H1 (cell line): Measurements from ENCODE around the gene ZIC1.

Experiments
- EGR1 ChIP-seq: IDR thresholded peaks from 2 replicates; pipeline ENCODE4 v1.6.1; 2011; ENCODE audit warnings: low read depth, low read length, borderline replicate concordance
- EP300 ChIP-seq, 2 experiments: IDR thresholded peaks; 1 replicate in 1 of 2; 2 replicates in 1 of 2; pipeline ENCODE4 v1.6.1; 2011 to 2012; ENCODE audit warnings: low read depth in 2 of 2, low read length in 2 of 2, mild to moderate bottlenecking in 2 of 2, borderline replicate concordance in 1 of 2, inconsistent platforms in 1 of 2, moderate library complexity in 1 of 2
- KDM1A ChIP-seq: fragments of 200-600, 300-600 bp; sonication (generic); IDR thresholded peaks from 2 replicates; pipeline ENCODE4 v1.7.1; 2016; ENCODE audit warnings: mild to moderate bottlenecking, low read length, borderline replicate concordance
- POLR2A ChIP-seq, 2 experiments: IDR thresholded peaks; 1 replicate in 1 of 2; 2 replicates in 1 of 2; pipeline ENCODE4 v1.6.1; 2011; ENCODE audit warnings: low read depth in 2 of 2, low read length in 2 of 2, mild to moderate bottlenecking in 2 of 2; ENCODE audit errors: control extremely low read depth in 1 of 2
- POLR2AphosphoS5 ChIP-seq: IDR thresholded peaks from 2 replicates; pipeline ENCODE4 v1.6.1; 2011; ENCODE audit warnings: low read depth, low read length
- SIN3A ChIP-seq, 2 experiments: IDR thresholded peaks in 1 of 2; conservative IDR thresholded peaks in 1 of 2; 2 replicates each; pipeline ENCODE4 v1.6.1; 2011 to 2012; ENCODE audit warnings: low read length in 2 of 2, improper control_type of control experiment in 1 of 2, low read depth in 1 of 2, mild to moderate bottlenecking in 1 of 2
- SRF ChIP-seq: IDR thresholded peaks from 2 replicates; pipeline ENCODE4 v1.6.1; 2011; ENCODE audit warnings: mild to moderate bottlenecking, low read depth, low read length, moderate library complexity
- TAF1 ChIP-seq: IDR thresholded peaks from 2 replicates; pipeline ENCODE4 v1.6.1; 2011; ENCODE audit warnings: mild to moderate bottlenecking, low read depth, low read length
- TCF12 ChIP-seq: IDR thresholded peaks from 2 replicates; pipeline ENCODE4 v1.6.1; 2011; ENCODE audit warnings: low read depth, mild to moderate bottlenecking, low read length
- TF ChIP-seq, protein P1 (sequence below), 3 experiments: IDR thresholded peaks; 1 replicate in 2 of 3; 2 replicates in 1 of 3; pipeline versions ENCODE4 v1.5.1 to v1.6.1; 2011; ENCODE audit warnings: low read length in 3 of 3, mild to moderate bottlenecking in 3 of 3, inconsistent platforms in 2 of 3, low read depth in 1 of 3, moderate library complexity in 1 of 3; ENCODE audit not compliant: insufficient read depth in 1 of 3; ENCODE audit errors: control extremely low read depth in 1 of 3

DNA sequence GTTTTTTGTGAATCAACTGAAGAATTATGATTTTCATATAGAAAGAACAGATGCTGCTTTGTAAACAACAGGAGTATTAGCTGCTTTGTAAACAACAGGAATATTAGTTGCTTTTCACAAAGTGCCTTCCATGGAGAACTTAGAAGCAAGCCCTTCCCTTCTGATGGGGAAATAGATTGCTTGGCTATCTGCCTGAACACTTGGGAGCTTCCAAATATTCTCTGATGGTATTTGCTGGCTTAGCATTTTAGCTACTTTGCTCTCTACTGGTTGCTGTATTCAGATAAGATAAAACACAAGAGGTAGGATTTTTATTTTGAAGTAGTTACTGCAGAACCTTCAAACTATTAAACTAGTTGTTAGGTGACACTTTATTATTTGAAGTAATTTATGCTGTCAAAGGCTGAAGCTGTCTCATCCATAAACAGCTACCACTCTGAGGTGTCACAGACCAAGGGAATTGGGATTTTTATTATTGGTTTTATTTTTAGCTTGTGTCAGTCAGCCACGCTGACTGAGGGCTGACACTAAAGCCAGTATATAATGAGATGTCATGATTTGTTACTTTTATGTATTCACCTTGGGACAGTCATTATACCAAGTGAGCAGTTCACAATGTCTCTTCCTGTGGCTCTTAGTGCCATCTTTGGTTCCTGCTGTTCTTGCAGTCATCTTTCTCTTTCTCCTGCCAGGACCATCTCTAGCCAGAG is 50.0 kb downstream of the ZIC1 start:
- TF ChIP-seq, protein P1, sequence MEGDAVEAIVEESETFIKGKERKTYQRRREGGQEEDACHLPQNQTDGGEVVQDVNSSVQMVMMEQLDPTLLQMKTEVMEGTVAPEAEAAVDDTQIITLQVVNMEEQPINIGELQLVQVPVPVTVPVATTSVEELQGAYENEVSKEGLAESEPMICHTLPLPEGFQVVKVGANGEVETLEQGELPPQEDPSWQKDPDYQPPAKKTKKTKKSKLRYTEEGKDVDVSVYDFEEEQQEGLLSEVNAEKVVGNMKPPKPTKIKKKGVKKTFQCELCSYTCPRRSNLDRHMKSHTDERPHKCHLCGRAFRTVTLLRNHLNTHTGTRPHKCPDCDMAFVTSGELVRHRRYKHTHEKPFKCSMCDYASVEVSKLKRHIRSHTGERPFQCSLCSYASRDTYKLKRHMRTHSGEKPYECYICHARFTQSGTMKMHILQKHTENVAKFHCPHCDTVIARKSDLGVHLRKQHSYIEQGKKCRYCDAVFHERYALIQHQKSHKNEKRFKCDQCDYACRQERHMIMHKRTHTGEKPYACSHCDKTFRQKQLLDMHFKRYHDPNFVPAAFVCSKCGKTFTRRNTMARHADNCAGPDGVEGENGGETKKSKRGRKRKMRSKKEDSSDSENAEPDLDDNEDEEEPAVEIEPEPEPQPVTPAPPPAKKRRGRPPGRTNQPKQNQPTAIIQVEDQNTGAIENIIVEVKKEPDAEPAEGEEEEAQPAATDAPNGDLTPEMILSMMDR (IDR thresholded peaks at IDR 0.05; ENCODE audit: control extremely low read depth in 1 of 3, insufficient read depth in 1 of 3, low read depth in 1 of 3, low read length in 3 of 3), result no peak
- TF ChIP-seq POLR2AphosphoS5, result no peak
- no peak for TF ChIP-seq TAF1
- TF ChIP-seq SRF, result no peak
- no peak for TF ChIP-seq SIN3A (conservative IDR thresholded peaks at IDR 0.05 in 1 of 2, IDR thresholded peaks at IDR 0.05 in 1 of 2; ENCODE audit: low read depth in 1 of 2, low read length in 2 of 2)
- TF ChIP-seq EP300 (IDR thresholded peaks at IDR 0.05; ENCODE audit: borderline replicate concordance in 1 of 2, low read depth in 2 of 2, low read length in 2 of 2), result no peak
- TF ChIP-seq POLR2A (IDR thresholded peaks at IDR 0.05; ENCODE audit: control extremely low read depth in 1 of 2, low read depth in 2 of 2, low read length in 2 of 2), result no peak
- TF ChIP-seq EGR1, result no peak
- TF ChIP-seq KDM1A, result no peak
- no peak for TF ChIP-seq TCF12
